Neural cell (in vitro differentiated cells): Measurements from ENCODE around the gene DNM3.

Experiments used
- CTCF ChIP-seq: fragments of 450-650 bp; IDR thresholded peaks from 2 replicates; pipeline ENCODE4 v1.5.1; 2014; ENCODE audit warnings: antibody characterized with exemption, mild to moderate bottlenecking, moderate library complexity; ENCODE audit not compliant: poor library complexity, severe bottlenecking
- EZH2 ChIP-seq: fragments of 200-600, 300-800 bp; shearing (Covaris generic), sonication (generic); IDR thresholded peaks from 2 replicates; pipeline ENCODE4 v1.6.1; 2014; ENCODE audit warnings: antibody characterized with exemption, low read length, borderline replicate concordance, mild to moderate bottlenecking; ENCODE audit not compliant: insufficient read depth, poor library complexity, severe bottlenecking
- POLR2AphosphoS5 ChIP-seq: IDR thresholded peaks from 2 replicates; pipeline ENCODE4 v1.6.1; 2012
- RAD21 ChIP-seq: fragments of 450-650 bp; conservative IDR thresholded peaks from 2 replicates; pipeline ENCODE4 v1.6.1; 2014; ENCODE audit warnings: antibody characterized with exemption, mild to moderate bottlenecking, moderate library complexity
- TAF1 ChIP-seq: IDR thresholded peaks from 2 replicates; pipeline ENCODE4 v1.6.1; 2012; ENCODE audit warnings: low read depth
- TF ChIP-seq, protein P1 (sequence below): IDR thresholded peaks from 2 replicates; pipeline ENCODE4 v1.6.1; 2012; ENCODE audit warnings: borderline replicate concordance

GRCh38 chr1:172163498-172164215 is 322.4 kb downstream of the DNM3 start:
- TF ChIP-seq POLR2AphosphoS5: no peak
- TF ChIP-seq CTCF: no peak
- TF ChIP-seq RAD21: no peak
- TF ChIP-seq, protein P1, sequence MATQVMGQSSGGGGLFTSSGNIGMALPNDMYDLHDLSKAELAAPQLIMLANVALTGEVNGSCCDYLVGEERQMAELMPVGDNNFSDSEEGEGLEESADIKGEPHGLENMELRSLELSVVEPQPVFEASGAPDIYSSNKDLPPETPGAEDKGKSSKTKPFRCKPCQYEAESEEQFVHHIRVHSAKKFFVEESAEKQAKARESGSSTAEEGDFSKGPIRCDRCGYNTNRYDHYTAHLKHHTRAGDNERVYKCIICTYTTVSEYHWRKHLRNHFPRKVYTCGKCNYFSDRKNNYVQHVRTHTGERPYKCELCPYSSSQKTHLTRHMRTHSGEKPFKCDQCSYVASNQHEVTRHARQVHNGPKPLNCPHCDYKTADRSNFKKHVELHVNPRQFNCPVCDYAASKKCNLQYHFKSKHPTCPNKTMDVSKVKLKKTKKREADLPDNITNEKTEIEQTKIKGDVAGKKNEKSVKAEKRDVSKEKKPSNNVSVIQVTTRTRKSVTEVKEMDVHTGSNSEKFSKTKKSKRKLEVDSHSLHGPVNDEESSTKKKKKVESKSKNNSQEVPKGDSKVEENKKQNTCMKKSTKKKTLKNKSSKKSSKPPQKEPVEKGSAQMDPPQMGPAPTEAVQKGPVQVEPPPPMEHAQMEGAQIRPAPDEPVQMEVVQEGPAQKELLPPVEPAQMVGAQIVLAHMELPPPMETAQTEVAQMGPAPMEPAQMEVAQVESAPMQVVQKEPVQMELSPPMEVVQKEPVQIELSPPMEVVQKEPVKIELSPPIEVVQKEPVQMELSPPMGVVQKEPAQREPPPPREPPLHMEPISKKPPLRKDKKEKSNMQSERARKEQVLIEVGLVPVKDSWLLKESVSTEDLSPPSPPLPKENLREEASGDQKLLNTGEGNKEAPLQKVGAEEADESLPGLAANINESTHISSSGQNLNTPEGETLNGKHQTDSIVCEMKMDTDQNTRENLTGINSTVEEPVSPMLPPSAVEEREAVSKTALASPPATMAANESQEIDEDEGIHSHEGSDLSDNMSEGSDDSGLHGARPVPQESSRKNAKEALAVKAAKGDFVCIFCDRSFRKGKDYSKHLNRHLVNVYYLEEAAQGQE: no peak
- no peak for TF ChIP-seq TAF1
- no peak for TF ChIP-seq EZH2
